Caco-2 (cell line): ENCODE data around the gene MAGED1. TPM values are rescaled to one million over a fixed set of nuclear protein-coding genes. Genes with fewer than 3 reads are reported as not detected.

ENCODE experiments used
- Bru-seq: library from RNA; stranded (reverse); fragments of 400-500 nt; gene quantifications from one replicate; lab custom pipeline; 2021; lab: Mats Ljungman, UMichigan
- BruChase-seq, 2 experiments: library from RNA; stranded (reverse); fragments of 400-500 nt; gene quantifications; one replicate each; lab custom pipeline; 2021; lab: Mats Ljungman, UMichigan
- BruUV-seq: library from RNA; stranded (reverse); fragments of 400-500 nt; replicated peaks from 2 replicates; lab custom pipeline; 2021; lab: Mats Ljungman, UMichigan
- CTCF ChIA-PET: fragments of 300-600 bp; sonication (Branson Sonifier 250); formaldehyde crosslinking; loops from one replicate; lab custom pipeline; 2022; ENCODE audit warnings: antibody characterized with exemption; lab: Charles Lee
- POLR2A ChIA-PET: fragments of 300-600 bp; sonication (Branson Sonifier 250); formaldehyde crosslinking; loops from one replicate; lab custom pipeline; 2022; ENCODE audit warnings: antibody characterized with exemption; lab: Charles Lee
- DNase-seq, 2 experiments: peaks; one replicate each; pipeline versions ENCODE4 v3.0.0 to v3.0.0-alpha.2; 2020 to 2022
- H3K27me3 ChIP-seq: replicated peaks from 2 replicates; pipeline ENCODE4 v1.6.0; 2011; ENCODE audit warnings: low read length; ENCODE audit not compliant: control insufficient read depth, insufficient read depth
- H3K36me3 ChIP-seq: 2 replicates; pipeline ENCODE4 v1.5.1; 2011; ENCODE audit warnings: low read length; ENCODE audit not compliant: control insufficient read depth, insufficient read depth
- H3K4me1 ChIP-seq: fragments of 250-450 bp; sonication (Bioruptor Pico); 2 replicates; pipeline ENCODE4 v1.5.1; 2020; ENCODE audit warnings: mild to moderate bottlenecking
- H3K4me3 ChIP-seq: 2 replicates; pipeline ENCODE4 v1.5.1; 2011; ENCODE audit warnings: low read depth, mild to moderate bottlenecking, control low read depth, low read length
- H3K9me3 ChIP-seq: fragments of 250-450 bp; sonication (Bioruptor Pico); 2 replicates; pipeline ENCODE4 v1.5.1; 2020; ENCODE audit warnings: mild to moderate bottlenecking, moderate library complexity
- H3K27ac Mint-ChIP-seq: one replicate; pipeline ENCODE4 v1.8.0; 2022; ENCODE audit warnings: mixed read lengths; ENCODE audit not compliant: unreplicated experiment
- H3K27me3 Mint-ChIP-seq: one replicate; pipeline ENCODE4 v1.8.0; 2022; ENCODE audit warnings: mixed read lengths; ENCODE audit not compliant: insufficient read depth, unreplicated experiment
- H3K36me3 Mint-ChIP-seq: one replicate; pipeline ENCODE4 v1.8.0; 2022; ENCODE audit warnings: mild to moderate bottlenecking, mixed read lengths; ENCODE audit not compliant: insufficient read depth, unreplicated experiment
- H3K4me1 Mint-ChIP-seq: one replicate; pipeline ENCODE4 v1.8.0; 2022; ENCODE audit warnings: low read depth, mixed read lengths; ENCODE audit not compliant: unreplicated experiment
- H3K4me3 Mint-ChIP-seq: one replicate; pipeline ENCODE4 v1.8.0; 2022; ENCODE audit warnings: mild to moderate bottlenecking, moderate library complexity, mixed read lengths; ENCODE audit not compliant: unreplicated experiment
- H3K9me3 Mint-ChIP-seq: one replicate; pipeline ENCODE4 v1.8.0; 2022; ENCODE audit warnings: mixed read lengths; ENCODE audit not compliant: unreplicated experiment
- CTCF ChIP-seq, 2 experiments: fragments of 200-600 bp in 1 of 2; IDR thresholded peaks; 1 replicate in 1 of 2; 2 replicates in 1 of 2; pipeline versions ENCODE4 v1.5.1 to v1.8.0; 2011 to 2022; ENCODE audit warnings: antibody characterized with exemption in 1 of 2, control low read depth in 1 of 2, inconsistent platforms in 1 of 2, low read depth in 1 of 2, low read length in 1 of 2, mild to moderate bottlenecking in 1 of 2, moderate library complexity in 1 of 2; ENCODE audit not compliant: insufficient read depth in 1 of 2, severe bottlenecking in 1 of 2, unreplicated experiment in 1 of 2
- intact Hi-C: fragments of 100-400 bp; cut with micrococcal nuclease; formaldehyde crosslinking; loops from one replicate; pipeline ENCODE4 v1.10.0; 2022; ENCODE audit not compliant: unreplicated experiment
- long read RNA-seq: library from polyadenylated mRNA; stranded (forward); transcript quantifications from one replicate; pipeline ENCODE4 v2.0.0, GENCODE V29; 2022
- total RNA-seq: library from RNA; stranded (reverse); gene quantifications from 2 replicates; pipeline ENCODE4 v1.2.3, GENCODE V29; 2022

MAGED1 gene
- total RNA-seq (163 and 174 TPM in 2 replicates), Bru-seq, nascent RNA (percentile 76 among the genes with signal in this experiment), BruChase-seq, experiment 1, labeled RNA remaining after a 2-hour chase (percentile 77 among the genes with signal in this experiment), BruChase-seq, experiment 2, labeled RNA remaining after a 6-hour chase (percentile 80 among the genes with signal in this experiment)
- long read RNA-seq, transcript MAGED1-201 (13 exons, 2,747 nt), result major isoform, 274 of 537 reads
- long read RNA-seq, transcript MAGED1-204 (13 exons, 2,701 nt), result minor isoform, 49 of 537 reads
- long read RNA-seq, partial matches to known transcripts, result 81 of 537 reads
- long read RNA-seq, other reads (novel, unspliced or antisense), result 133 of 537 reads

GRCh38 chrX:51892921-51893745 lies at the start of gene MAGED1:
TSS of gene MAGED1 (plus strand) at chrX:51893623. CDS start at chrX:51894305, 682 bp downstream.
- BruUV-seq, result no TSS peak
- Mint-ChIP-seq H3K4me1 (peaks cover 6% of the 10 kb centered on the region), H3K4me3 (peak within 1 kb of the TSS; percentile 87), H3K9me3 (no peaks in the 10 kb centered on the region), H3K36me3 (peaks cover 46% of the 10 kb centered on the region), H3K27me3 (no peaks in the 10 kb centered on the region), H3K27ac (peak within 1 kb of the TSS; percentile 94)
- POLR2A ChIA-PET, result interaction anchor here (1.0 kb wide), 1 partner anchor 20 kb away, joined by 4 read pairs; no protein-coding TSS in a partner anchor
- Histone ChIP-seq H3K36me3 (no peaks in the 10 kb centered on the region), H3K9me3 (no peaks in the 10 kb centered on the region), H3K4me1 (no peaks in the 10 kb centered on the region), H3K4me3 (peak within 1 kb of the TSS; percentile 70), H3K27me3 (no peaks in the 10 kb centered on the region)
- CTCF ChIA-PET, result no interaction called here
- DNase-seq, result peak; percentile 93 to 96
- TF ChIP-seq CTCF (IDR thresholded peaks at IDR 0.05; ENCODE audit: insufficient read depth in 1 of 2, low read depth in 1 of 2, low read length in 1 of 2, severe bottlenecking in 1 of 2, unreplicated experiment in 1 of 2), result no peak
- intact Hi-C loops, result loop anchor here (1.0 kb wide), 2 partner anchors 59 to 368 kb away; no protein-coding TSS in a partner anchor

GRCh38 chrX:51847463-51847862 lies 46.0 kb upstream of the MAGED1 start:
- ChIA-PET POLR2A (no interaction called here), CTCF (no interaction called here)
- intact Hi-C loops, result no loop called here
- no peaks in the 10 kb centered on the region for H3K36me3 Mint-ChIP-seq
- H3K4me1 ChIP-seq, result no peaks in the 10 kb centered on the region
- no peaks in the 10 kb centered on the region for H3K9me3 ChIP-seq
- no peaks in the 10 kb centered on the region for H3K4me1 Mint-ChIP-seq
- H3K4me3 ChIP-seq, result no peak overlapping the region
- H3K27me3 ChIP-seq, result no peaks in the 10 kb centered on the region
- H3K4me3 Mint-ChIP-seq, result no peak overlapping the region
- BruUV-seq, result no TSS peak
- no peak for DNase-seq
- no peaks in the 10 kb centered on the region for H3K9me3 Mint-ChIP-seq
- no peak for TF ChIP-seq CTCF (IDR thresholded peaks at IDR 0.05; ENCODE audit: insufficient read depth in 1 of 2, low read depth in 1 of 2, low read length in 1 of 2, severe bottlenecking in 1 of 2, unreplicated experiment in 1 of 2)
- H3K27ac Mint-ChIP-seq, result no peak overlapping the region
- H3K27me3 Mint-ChIP-seq, result no peaks in the 10 kb centered on the region
- no peaks in the 10 kb centered on the region for H3K36me3 ChIP-seq

- POLR2A ChIA-PET, result no interaction called here
Observed at GRCh38 chrX:51851507-51852085, 41.8 kb upstream of the MAGED1 start.

More at GRCh38 chrX:51851507-51852085, 41.8 kb upstream of the MAGED1 start:
- H3K4me3 Mint-ChIP-seq, result no peak overlapping the region
- no peaks in the 10 kb centered on the region for H3K36me3 ChIP-seq
- intact Hi-C loops, result no loop called here
- CTCF ChIA-PET, result no interaction called here
- H3K4me3 ChIP-seq, result no peak overlapping the region
- no peaks in the 10 kb centered on the region for H3K9me3 ChIP-seq
- no TSS peak for BruUV-seq
- H3K9me3 Mint-ChIP-seq, result no peaks in the 10 kb centered on the region
- H3K27me3 Mint-ChIP-seq, result no peaks in the 10 kb centered on the region
- H3K36me3 Mint-ChIP-seq, result peaks cover 12% of the 10 kb centered on the region
- DNase-seq, result no peak
- TF ChIP-seq CTCF (IDR thresholded peaks at IDR 0.05; ENCODE audit: insufficient read depth in 1 of 2, low read depth in 1 of 2, low read length in 1 of 2, severe bottlenecking in 1 of 2, unreplicated experiment in 1 of 2), result no peak
- no peaks in the 10 kb centered on the region for H3K4me1 ChIP-seq
- no peak overlapping the region for H3K27ac Mint-ChIP-seq
- H3K4me1 Mint-ChIP-seq, result no peaks in the 10 kb centered on the region
- H3K27me3 ChIP-seq, result no peaks in the 10 kb centered on the region
